ENCODE measurements around the gene HCN2.

HCN2 gene

DNA sequence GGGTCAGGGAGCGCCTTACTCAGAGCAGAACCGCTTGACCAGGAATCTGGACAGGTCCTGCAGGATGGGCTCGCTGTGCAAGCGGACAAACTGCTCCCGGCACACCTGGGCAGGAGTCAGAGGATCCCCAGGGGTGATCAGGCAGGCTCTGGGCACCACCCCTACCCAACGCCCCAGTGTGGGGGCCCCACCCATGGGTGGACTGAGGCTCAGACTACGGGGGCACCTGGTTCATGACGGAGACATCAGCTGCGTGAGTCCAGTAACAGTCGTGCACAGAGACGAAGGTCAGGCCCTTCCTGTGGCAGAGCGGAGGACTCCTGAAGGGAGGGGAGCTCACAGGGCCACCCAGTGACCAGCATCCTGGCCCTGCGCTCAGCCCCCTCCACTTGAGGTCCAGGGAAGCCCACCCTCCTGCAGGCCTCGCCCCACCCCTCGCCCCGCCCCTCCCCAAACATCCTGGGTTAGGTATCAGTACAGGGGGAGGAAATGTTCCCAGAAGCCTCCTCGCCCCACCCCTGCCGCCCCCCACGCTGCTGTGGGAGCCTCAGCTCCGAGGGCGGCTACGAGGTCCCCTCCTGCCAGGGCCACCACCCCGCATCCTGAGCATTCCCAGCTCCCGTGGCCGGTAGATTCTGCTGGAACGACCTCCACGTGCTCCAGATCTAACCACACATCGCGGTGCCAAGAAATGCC is 28.0 kb downstream of the HCN2 start:
- no peaks in the 10 kb centered on the region for H3K9me3 ChIP-seq (ENCODE audit: control insufficient read depth, insufficient read depth, low read depth, low read length)
- ChIA-PET CTCF (no interaction called here), POLR2A (interaction anchor here (1.1 kb wide), 1 partner anchor 9 kb away, joined by 3 read pairs; no protein-coding TSS in a partner anchor)
- H3K4me1 ChIP-seq (ENCODE audit: control insufficient read depth, insufficient read depth, low read length), result no peaks in the 10 kb centered on the region
- H3K4me3 ChIP-seq (ENCODE audit: low read depth, low read length), result no peak overlapping the region
- H3K27ac ChIP-seq (ENCODE audit: extremely low read depth, low read depth, low read length), result no peak overlapping the region
- TF ChIP-seq KLF1 (tag by site-specific recombination; IDR thresholded peaks at IDR 0.05) (peak; percentile 90), KLF10 (tag by site-specific recombination; IDR thresholded peaks at IDR 0.05) (no peak)
- H3K36me3 ChIP-seq (ENCODE audit: control insufficient read depth in 2 of 2, insufficient read depth in 1 of 2, low read length in 2 of 2), result peaks cover 0 to 71% of the 10 kb centered on the region in 2 experiments; a peak in 1 of 3 replicates

DNA sequence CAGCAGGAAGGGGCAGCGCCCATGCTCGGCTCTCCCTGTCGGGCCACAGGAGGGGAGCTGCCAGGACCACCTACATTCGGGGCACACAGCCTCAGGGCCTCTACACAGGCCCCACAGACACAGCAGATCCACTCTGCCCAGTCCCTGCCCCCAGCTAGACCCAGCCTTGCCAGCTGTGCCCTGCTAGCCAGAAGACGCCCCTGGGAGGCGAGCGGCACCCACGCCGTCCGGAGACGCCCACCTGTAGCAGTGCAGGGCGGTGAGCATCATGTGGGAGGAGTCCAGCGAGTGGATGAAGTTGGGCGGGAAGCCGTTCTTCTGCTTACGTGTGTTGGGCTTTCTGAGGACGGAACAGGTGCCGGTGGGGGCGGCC is 28.6 kb downstream of the HCN2 start:
- no peaks in the 10 kb centered on the region for H3K9me3 ChIP-seq (ENCODE audit: control insufficient read depth, insufficient read depth, low read depth, low read length)
- CTCF ChIA-PET, result no interaction called here
- POLR2A ChIA-PET, result interaction anchor here (1.1 kb wide), 1 partner anchor 9 kb away, joined by 3 read pairs; no protein-coding TSS in a partner anchor
- H3K36me3 ChIP-seq (ENCODE audit: control insufficient read depth in 2 of 2, insufficient read depth in 1 of 2, low read length in 2 of 2), result peaks cover 0 to 71% of the 10 kb centered on the region in 2 experiments; a peak in 1 of 3 replicates
- H3K4me1 ChIP-seq (ENCODE audit: control insufficient read depth, insufficient read depth, low read length), result no peaks in the 10 kb centered on the region
- H3K4me3 ChIP-seq (ENCODE audit: low read depth, low read length), result no peak overlapping the region
- H3K27ac ChIP-seq (ENCODE audit: extremely low read depth, low read depth, low read length), result no peak overlapping the region
- no peak for TF ChIP-seq KLF1 (tag by site-specific recombination; IDR thresholded peaks at IDR 0.05)
- TF ChIP-seq, protein P1, sequence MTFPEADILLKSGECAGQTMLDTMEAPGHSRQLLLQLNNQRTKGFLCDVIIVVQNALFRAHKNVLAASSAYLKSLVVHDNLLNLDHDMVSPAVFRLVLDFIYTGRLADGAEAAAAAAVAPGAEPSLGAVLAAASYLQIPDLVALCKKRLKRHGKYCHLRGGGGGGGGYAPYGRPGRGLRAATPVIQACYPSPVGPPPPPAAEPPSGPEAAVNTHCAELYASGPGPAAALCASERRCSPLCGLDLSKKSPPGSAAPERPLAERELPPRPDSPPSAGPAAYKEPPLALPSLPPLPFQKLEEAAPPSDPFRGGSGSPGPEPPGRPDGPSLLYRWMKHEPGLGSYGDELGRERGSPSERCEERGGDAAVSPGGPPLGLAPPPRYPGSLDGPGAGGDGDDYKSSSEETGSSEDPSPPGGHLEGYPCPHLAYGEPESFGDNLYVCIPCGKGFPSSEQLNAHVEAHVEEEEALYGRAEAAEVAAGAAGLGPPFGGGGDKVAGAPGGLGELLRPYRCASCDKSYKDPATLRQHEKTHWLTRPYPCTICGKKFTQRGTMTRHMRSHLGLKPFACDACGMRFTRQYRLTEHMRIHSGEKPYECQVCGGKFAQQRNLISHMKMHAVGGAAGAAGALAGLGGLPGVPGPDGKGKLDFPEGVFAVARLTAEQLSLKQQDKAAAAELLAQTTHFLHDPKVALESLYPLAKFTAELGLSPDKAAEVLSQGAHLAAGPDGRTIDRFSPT (tag by site-specific recombination; IDR thresholded peaks at IDR 0.05), result peak; percentile 78
- TF ChIP-seq SCRT2 (tag by site-specific recombination; IDR thresholded peaks at IDR 0.05), result peak; percentile 54
- peak; percentile 33; the same call in 1 of the 2 replicates for TF ChIP-seq EGR2 (tag by site-specific recombination; IDR thresholded peaks at IDR 0.05; ENCODE audit: low read depth)
- no peak for TF ChIP-seq ZNF561 (tag by site-specific recombination; IDR thresholded peaks at IDR 0.05; ENCODE audit: borderline replicate concordance)
- TF ChIP-seq ZFHX2 (tag by site-specific recombination; conservative IDR thresholded peaks at IDR 0.05), result peak; percentile 51; the same call in 1 of the 2 replicates

DNA sequence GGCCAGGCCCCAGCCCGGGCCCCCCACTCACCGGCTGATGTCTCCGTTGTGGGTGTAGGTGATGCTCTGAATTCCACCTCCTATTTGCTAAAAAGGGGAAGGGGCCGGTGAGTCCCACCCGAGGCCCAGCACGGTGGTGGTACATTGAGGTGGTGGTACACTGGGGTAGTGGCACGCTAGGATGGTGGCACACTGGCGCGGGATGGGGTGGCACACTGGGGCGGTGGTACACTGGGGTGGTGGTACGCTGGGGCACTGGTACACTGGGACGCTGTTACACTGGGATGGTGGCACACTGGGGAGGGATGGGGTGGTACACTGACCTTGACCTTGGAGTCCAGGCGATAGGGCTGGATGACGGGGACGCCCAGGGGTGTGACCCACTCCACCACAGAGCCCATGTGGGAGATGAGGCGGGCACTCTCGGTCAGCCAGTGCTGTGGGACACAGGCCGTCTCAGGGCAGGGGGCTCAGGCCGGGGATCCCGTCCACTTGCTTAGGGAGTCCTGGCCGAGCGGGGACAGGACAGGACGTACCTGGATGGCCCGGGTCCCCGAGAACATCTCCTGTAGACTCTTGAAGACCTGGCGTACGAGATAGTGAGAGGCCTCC is 29.1 kb downstream of the HCN2 start:
- H3K27ac ChIP-seq (ENCODE audit: extremely low read depth, low read depth, low read length), result no peak overlapping the region
- CTCF ChIA-PET, result no interaction called here
- no peaks in the 10 kb centered on the region for H3K4me1 ChIP-seq (ENCODE audit: control insufficient read depth, insufficient read depth, low read length)
- TF ChIP-seq, protein P2, sequence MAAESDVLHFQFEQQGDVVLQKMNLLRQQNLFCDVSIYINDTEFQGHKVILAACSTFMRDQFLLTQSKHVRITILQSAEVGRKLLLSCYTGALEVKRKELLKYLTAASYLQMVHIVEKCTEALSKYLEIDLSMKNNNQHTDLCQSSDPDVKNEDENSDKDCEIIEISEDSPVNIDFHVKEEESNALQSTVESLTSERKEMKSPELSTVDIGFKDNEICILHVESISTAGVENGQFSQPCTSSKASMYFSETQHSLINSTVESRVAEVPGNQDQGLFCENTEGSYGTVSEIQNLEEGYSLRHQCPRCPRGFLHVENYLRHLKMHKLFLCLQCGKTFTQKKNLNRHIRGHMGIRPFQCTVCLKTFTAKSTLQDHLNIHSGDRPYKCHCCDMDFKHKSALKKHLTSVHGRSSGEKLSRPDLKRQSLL (tag by site-specific recombination; IDR thresholded peaks at IDR 0.05), result no peak
- TF ChIP-seq, protein P3, sequence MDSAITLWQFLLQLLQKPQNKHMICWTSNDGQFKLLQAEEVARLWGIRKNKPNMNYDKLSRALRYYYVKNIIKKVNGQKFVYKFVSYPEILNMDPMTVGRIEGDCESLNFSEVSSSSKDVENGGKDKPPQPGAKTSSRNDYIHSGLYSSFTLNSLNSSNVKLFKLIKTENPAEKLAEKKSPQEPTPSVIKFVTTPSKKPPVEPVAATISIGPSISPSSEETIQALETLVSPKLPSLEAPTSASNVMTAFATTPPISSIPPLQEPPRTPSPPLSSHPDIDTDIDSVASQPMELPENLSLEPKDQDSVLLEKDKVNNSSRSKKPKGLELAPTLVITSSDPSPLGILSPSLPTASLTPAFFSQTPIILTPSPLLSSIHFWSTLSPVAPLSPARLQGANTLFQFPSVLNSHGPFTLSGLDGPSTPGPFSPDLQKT (IDR thresholded peaks at IDR 0.05; ENCODE audit: borderline replicate concordance, low read depth, low read length), result no peak
- TF ChIP-seq, protein P4, sequence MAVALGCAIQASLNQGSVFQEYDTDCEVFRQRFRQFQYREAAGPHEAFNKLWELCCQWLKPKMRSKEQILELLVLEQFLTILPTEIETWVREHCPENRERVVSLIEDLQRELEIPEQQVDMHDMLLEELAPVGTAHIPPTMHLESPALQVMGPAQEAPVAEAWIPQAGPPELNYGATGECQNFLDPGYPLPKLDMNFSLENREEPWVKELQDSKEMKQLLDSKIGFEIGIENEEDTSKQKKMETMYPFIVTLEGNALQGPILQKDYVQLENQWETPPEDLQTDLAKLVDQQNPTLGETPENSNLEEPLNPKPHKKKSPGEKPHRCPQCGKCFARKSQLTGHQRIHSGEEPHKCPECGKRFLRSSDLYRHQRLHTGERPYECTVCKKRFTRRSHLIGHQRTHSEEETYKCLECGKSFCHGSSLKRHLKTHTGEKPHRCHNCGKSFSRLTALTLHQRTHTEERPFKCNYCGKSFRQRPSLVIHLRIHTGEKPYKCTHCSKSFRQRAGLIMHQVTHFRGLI (tag by site-specific recombination; IDR thresholded peaks at IDR 0.05), result no peak
- POLR2A ChIA-PET, result no interaction called here
- peaks cover 0 to 76% of the 10 kb centered on the region in 2 experiments; a peak in 1 of 3 replicates for H3K36me3 ChIP-seq (ENCODE audit: control insufficient read depth in 2 of 2, insufficient read depth in 1 of 2, low read length in 2 of 2)
- H3K4me3 ChIP-seq (ENCODE audit: low read depth, low read length), result no peak overlapping the region
- H3K9me3 ChIP-seq (ENCODE audit: control insufficient read depth, insufficient read depth, low read depth, low read length), result no peaks in the 10 kb centered on the region
